GM19043 (cell line): ENCODE data around the gene GREM2.

ENCODE experiments used
- ATAC-seq: cut with Tn5 transposase; IDR thresholded peaks from one replicate; pipeline ENCODE4 v1.9.1; 2021; ENCODE audit warnings: low read depth; ENCODE audit not compliant: unreplicated experiment

GREM2 gene

DNA sequence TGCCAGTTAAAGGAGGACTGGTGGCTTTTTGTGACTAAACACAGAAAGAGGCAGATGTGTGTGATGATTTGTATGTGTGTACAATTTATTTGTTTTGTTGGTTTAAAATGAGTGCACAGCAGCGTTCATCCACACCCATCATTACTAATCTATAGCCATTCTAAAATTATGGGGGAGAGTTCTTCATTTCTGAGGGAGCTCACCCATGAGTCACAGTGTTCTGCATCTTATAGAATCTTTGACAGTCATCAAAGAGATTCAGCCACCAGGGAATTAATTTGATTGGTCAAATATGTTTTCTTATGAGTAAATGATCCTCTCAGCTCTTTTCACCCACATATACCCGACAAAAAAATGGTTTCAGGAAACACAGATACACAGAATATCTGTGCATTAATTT is 147.9 kb downstream of the GREM2 start:
- no peak for ATAC-seq

DNA sequence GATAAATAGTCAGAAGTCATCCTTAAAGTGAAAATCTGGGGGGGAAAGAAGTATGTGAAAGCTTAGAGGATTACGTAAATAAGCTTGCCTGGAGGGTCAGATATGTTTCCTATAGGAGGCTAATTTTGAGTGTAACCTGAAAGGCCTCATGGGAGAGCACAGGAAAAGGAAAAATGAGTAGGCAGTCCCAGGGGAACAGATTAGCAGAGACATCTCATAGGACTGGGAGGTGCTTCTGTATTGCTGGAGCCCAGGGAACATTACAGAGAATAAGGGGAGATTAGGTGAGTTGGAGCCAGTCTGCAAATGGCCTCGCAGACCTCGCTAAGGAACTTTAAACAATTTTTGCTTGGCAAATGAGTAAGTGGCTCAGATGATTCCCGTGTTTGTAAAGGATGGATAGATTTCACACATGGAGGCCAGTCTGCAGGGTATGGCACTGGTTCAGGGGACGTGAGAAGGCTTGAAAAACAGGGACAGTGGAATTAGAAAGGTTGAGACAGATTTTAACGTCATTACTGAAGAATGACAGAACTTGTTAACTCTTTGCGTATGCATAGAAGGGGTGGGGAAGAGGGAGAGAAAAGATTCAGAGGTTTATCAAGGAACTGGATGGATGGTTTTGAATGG is 149.1 kb downstream of the GREM2 start:
- no peak for ATAC-seq

DNA sequence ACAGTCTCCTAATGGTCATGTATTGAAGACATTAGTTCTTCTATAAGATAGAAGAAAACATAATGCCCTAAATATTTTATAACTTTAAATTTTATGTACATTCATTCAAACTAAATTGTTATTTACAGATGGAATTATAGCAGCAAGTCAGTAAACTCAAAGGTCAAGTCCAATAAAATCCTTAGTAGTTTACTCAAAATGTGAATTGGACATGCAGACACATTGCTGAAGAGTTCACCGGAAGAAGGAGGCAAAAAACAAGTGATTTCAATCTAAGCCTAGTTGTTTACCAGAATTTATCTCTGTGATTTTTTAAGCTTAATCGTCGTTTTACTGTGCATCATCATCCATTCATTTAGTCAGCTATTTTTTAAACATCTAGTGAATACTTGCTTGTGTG is 149.7 kb downstream of the GREM2 start:
- no peak for ATAC-seq

DNA sequence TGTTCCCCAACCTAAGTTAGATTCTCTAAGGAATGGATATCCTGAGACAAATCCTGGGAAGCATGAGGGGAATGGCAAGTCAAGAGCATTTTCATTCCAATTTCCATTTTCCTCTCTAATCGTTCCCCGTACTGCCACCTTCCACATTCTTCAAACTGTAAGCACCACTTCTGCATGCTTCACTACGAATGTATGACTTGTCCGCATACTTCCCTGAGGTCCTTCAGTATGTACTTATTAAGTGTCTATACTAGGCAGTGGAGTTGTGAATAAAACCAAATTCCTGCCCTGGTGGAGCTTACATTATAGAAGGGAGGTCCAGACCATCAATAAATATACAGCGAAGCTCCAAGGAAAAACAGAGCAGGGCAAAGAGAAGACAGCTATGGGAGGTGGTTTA is 154.8 kb downstream of the GREM2 start:
- no peak for ATAC-seq

DNA sequence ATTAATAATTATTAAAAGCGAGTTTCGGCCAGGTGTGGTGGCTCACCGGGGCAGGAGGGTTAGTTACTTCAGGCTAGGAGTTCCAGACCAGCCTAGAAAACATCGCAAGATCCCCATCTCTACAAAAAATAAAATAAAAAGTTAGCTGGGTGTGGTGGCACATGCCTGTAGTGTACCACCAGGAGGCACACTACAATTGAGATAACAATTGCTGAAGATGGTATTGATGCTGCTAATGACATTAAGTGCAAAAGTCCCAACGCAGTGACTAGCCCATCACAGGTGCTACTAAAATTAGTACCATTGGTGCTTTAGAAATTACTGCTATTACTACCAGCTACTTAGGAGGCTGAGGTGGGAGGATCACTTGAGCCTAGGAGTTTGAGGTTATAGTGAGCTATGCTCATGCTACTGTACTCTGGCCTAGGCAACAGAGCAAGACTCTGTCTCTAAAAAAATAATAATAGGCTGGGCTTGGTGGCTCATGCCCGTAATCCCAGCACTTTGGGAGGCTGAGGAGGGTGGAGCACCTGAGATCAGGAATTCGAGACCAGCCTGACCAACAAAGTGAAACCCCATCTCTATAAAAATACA is 156.6 kb downstream of the GREM2 start:
- no peak for ATAC-seq

DNA sequence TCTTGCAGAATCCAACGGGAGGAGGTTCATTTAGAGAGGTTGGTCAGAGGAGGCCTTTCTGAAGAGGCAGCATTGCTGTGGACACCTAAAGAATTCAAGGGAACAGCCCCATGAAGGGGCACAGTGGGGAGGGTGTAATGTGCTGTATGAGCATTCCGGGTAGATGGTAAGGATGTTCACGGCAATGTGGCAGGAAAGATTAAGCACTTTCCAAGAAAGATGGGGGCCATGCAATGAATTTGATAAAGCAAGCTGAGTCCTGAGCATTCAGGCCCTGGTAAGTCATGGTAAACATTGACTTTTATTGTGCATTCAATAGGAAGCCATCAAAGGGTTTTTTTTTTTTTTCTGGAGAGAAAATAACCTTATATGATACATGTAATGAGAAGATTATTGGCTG is 166.6 kb downstream of the GREM2 start:
- no peak for ATAC-seq

DNA sequence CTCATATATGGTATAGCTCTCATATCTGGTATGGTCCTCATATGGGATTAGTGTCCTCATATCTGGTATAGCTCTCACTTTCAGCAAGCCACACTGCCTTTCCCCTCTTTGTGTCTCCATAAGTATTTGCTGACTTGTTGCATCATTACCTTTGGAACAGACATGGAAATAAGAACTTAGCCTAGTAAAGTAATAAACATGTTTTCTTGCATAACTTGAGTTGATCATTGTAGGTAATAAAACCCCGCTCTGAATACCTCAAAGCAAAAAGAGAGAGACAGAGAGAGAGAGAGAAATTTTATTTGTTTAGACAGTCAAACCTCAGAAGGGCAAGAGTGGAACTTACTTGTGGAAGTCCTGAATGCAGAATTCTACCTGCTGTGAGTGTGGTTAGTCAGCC is 170.3 kb downstream of the GREM2 start:
- ATAC-seq, result no peak
